Lower leg skin (tissue), 3 donors: ENCODE data around the gene ZNF304.

ENCODE experiments used
- CTCF ChIP-seq, 3 donors: fragments of 450-650 bp; IDR thresholded peaks; one replicate each; pipeline ENCODE4 v1.5.1; 2016; ENCODE audit warnings: antibody characterized with exemption in 3 of 3, mild to moderate bottlenecking in 3 of 3, moderate library complexity in 2 of 3
- POLR2A ChIP-seq, 2 donors: fragments of 450-650 bp; IDR thresholded peaks; one replicate each; pipeline ENCODE4 v1.6.1; 2016 to 2017; ENCODE audit warnings: antibody characterized with exemption in 2 of 2, mild to moderate bottlenecking in 1 of 2, moderate library complexity in 1 of 2

- TF ChIP-seq CTCF (IDR thresholded peaks at IDR 0.05) (no peak), POLR2A (IDR thresholded peaks at IDR 0.05) (peak in 1 of 2 donors; percentile 10)
Measured at GRCh38 chr19:57362997-57363687, 12.1 kb downstream of the ZNF304 start, which contains the start of the genes TRAPPC2B and ZNF547.
